Neural crest cell (in vitro differentiated cells): Measurements from ENCODE around the gene BRWD1. TPM values are rescaled to one million over a fixed set of nuclear protein-coding genes. Genes with fewer than 3 reads are reported as not detected.

Source experiments
- DNase-seq: peaks from one replicate; pipeline ENCODE4 v3.0.0; 2021; ENCODE audit warnings: low read depth, mixed read lengths, low spot score
- H3K27ac Mint-ChIP-seq: one replicate; pipeline ENCODE4 v1.8.0; 2021; ENCODE audit warnings: mild to moderate bottlenecking, mixed read lengths; ENCODE audit not compliant: unreplicated experiment
- H3K27me3 Mint-ChIP-seq: 2 replicates; pipeline ENCODE4 v1.8.0; 2021; ENCODE audit warnings: low read depth, mild to moderate bottlenecking, mixed read lengths
- H3K36me3 Mint-ChIP-seq: 2 replicates; pipeline ENCODE4 v1.8.0; 2021; ENCODE audit warnings: low read depth, mild to moderate bottlenecking, mixed read lengths
- H3K4me1 Mint-ChIP-seq: 2 replicates; pipeline ENCODE4 v1.8.0; 2021; ENCODE audit warnings: mixed read lengths
- H3K4me3 Mint-ChIP-seq: one replicate; pipeline ENCODE4 v1.8.0; 2021; ENCODE audit warnings: mild to moderate bottlenecking, mixed read lengths
- H3K9me3 Mint-ChIP-seq: 2 replicates; pipeline ENCODE4 v1.8.0; 2021; ENCODE audit warnings: mixed read lengths
- total RNA-seq: library from RNA; stranded (reverse); gene quantifications from 2 replicates; pipeline ENCODE4 v1.2.1, GENCODE V29; 2021
- TF ChIP-seq, protein P1 (sequence below): fragments of 200-600 bp; sonication (generic); conservative IDR thresholded peaks from 2 replicates; pipeline ENCODE4 v1.5.0; 2021; ENCODE audit warnings: antibody characterized with exemption, mild to moderate bottlenecking

Gene BRWD1
- total RNA-seq, 1 donor from 2014 or later, result 38.4 TPM

DNA sequence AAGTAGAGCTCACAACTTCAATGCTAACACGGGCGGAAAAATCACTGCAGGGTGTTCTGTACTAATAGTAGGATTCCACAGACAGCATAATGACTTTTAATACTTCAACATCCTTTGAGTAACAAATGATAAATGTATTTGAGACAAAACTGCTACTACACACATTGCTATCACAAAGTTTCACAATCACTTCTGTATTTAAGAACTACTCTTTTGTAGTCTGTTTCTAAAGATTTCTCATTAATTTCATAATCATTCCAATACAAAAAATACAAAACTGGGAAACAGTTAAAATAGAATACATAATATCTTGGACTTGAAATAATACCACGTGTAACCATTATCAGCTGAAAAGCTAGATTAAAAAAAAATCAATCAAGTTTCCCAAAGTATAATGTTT lies 32.8 kb upstream of the BRWD1 start:
- H3K36me3 Mint-ChIP-seq, result peaks cover 36% of the 10 kb centered on the region
- no peak for DNase-seq

DNA sequence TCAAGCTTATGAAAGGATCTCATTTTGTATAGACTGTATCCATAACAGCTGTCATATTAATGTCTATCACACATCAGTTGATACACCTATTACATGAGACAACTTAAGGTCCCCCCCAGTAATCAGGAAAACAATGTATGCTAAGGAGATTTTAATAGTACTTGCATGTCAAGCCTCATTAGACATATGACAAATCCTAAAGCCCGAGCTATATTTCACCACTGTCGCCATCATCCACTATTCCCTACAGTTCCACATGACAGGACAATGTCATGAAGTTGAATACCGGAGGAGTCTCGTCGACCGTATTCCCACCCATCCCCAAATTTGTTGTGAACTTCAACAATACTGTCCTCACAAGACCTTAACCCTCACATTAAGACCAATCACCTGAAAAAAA lies 32.0 kb upstream of the BRWD1 start:
- Mint-ChIP-seq H3K9me3 (no peaks in the 10 kb centered on the region), H3K27ac (no peak overlapping the region), H3K4me1 (peaks cover 56% of the 10 kb centered on the region), H3K27me3 (no peaks in the 10 kb centered on the region), H3K4me3 (peak overlapping the region; percentile 98), H3K36me3 (peaks cover 41% of the 10 kb centered on the region)
- TF ChIP-seq, protein P1, sequence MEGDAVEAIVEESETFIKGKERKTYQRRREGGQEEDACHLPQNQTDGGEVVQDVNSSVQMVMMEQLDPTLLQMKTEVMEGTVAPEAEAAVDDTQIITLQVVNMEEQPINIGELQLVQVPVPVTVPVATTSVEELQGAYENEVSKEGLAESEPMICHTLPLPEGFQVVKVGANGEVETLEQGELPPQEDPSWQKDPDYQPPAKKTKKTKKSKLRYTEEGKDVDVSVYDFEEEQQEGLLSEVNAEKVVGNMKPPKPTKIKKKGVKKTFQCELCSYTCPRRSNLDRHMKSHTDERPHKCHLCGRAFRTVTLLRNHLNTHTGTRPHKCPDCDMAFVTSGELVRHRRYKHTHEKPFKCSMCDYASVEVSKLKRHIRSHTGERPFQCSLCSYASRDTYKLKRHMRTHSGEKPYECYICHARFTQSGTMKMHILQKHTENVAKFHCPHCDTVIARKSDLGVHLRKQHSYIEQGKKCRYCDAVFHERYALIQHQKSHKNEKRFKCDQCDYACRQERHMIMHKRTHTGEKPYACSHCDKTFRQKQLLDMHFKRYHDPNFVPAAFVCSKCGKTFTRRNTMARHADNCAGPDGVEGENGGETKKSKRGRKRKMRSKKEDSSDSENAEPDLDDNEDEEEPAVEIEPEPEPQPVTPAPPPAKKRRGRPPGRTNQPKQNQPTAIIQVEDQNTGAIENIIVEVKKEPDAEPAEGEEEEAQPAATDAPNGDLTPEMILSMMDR, result no peak
- DNase-seq, result no peak

More for the DNA sequence above, 32.8 kb upstream of the BRWD1 start:
- H3K9me3 Mint-ChIP-seq, result no peaks in the 10 kb centered on the region
- TF ChIP-seq, protein P1, result no peak
- peak overlapping the region; percentile 98 for H3K4me3 Mint-ChIP-seq
- no peak overlapping the region for H3K27ac Mint-ChIP-seq
- H3K4me1 Mint-ChIP-seq, result peaks cover 52% of the 10 kb centered on the region
- no peaks in the 10 kb centered on the region for H3K27me3 Mint-ChIP-seq

DNA sequence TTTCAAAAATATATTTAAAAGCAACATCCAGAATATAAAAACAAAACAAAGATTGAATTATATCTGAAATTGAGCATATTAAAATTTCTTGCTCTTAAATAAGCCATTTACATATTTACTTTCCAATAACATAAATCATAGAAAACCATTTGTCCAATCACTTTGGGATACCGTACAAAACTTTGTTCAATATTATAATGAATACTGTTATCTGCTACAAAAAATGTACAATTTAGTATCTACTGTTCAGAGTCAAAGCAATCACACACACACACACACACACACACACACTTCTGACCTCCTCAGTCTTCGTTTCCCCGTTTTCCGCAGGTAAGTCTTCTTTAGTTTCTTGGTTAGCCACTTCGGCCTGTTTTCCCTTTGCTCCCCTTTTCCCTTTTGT lies 31.4 kb upstream of the BRWD1 start:
- Mint-ChIP-seq H3K27ac (no peak overlapping the region), H3K27me3 (no peaks in the 10 kb centered on the region), H3K9me3 (no peaks in the 10 kb centered on the region), H3K4me1 (peaks cover 51% of the 10 kb centered on the region), H3K4me3 (peak overlapping the region; percentile 98), H3K36me3 (peaks cover 41% of the 10 kb centered on the region)
- TF ChIP-seq, protein P1, result no peak
- DNase-seq, result no peak

DNA sequence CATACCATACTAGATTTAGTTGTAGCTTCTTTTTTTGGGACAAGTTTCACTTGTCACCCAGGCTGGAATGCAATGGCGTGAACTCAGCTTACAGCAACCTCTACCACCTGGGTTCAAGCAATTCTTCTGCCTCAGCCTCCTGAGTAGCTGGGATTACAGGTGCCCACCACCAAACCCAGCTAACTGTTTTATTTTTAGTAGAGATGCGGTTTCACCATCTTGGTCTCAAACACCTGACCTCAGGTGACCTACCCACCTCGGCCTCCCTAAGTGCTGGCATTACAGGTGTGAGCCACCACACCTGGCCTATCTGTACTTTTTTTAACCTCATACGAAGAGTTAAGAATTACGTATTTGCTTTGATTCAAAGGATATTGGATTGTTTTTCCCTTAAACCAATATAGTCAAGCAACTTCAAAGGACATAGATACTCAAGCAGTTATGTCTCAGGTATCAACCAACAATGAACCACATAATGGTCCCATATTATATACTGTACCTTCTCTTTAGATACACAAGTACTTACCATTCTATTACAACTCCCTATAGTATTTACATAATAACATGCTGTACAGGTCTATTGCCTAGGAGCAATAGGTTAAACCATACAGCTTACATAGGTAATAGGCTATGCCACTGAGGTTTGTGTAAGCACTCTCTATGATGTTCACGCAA lies 28.0 kb upstream of the BRWD1 start:
- peak overlapping the region; percentile 49 for H3K4me3 Mint-ChIP-seq
- TF ChIP-seq, protein P1, result no peak
- peaks cover 32% of the 10 kb centered on the region for H3K4me1 Mint-ChIP-seq
- H3K27ac Mint-ChIP-seq, result no peak overlapping the region
- no peak for DNase-seq
- H3K27me3 Mint-ChIP-seq, result no peaks in the 10 kb centered on the region
- H3K9me3 Mint-ChIP-seq, result no peaks in the 10 kb centered on the region
- H3K36me3 Mint-ChIP-seq, result peaks cover 33% of the 10 kb centered on the region

DNA sequence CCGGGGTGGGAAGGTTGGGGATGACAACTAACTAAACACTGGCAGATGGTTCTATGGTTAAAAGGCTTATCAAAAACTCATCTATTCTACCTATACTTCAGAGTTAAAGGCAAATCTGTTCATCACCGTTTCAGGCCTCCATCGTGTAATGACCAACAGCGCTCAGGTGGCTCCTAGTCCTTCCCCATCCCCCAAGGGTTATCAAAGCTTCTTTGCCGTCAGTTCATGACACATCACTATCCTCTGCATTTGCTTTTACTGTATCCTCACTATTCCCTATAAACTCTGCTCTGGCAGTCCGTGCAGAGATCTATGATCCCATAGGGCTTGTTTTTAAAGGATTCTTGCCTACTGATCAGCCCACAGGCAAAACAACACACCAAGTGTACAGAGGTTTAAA lies 27.3 kb upstream of the BRWD1 start:
- Mint-ChIP-seq H3K4me3 (peak overlapping the region; percentile 17), H3K4me1 (peaks cover 25% of the 10 kb centered on the region), H3K27ac (no peak overlapping the region), H3K27me3 (no peaks in the 10 kb centered on the region), H3K9me3 (no peaks in the 10 kb centered on the region), H3K36me3 (peaks cover 27% of the 10 kb centered on the region)
- TF ChIP-seq, protein P1, result no peak
- DNase-seq, result no peak
